IgD-negative memory B cell (primary cell): ENCODE measurements around the gene IQCH. TPM values are rescaled to one million over a fixed set of nuclear protein-coding genes. Genes with fewer than 3 reads are reported as not detected.

Source experiments
- H3K27ac Mint-ChIP-seq, 3 donors: one replicate each; pipeline ENCODE4 v1.8.0; 2020 to 2022; ENCODE audit warnings: mild to moderate bottlenecking in 3 of 3, mixed read lengths in 3 of 3, moderate library complexity in 1 of 3
- H3K27me3 Mint-ChIP-seq: one replicate; pipeline ENCODE4 v1.8.0; 2021; ENCODE audit warnings: mixed read lengths
- H3K36me3 Mint-ChIP-seq: one replicate; pipeline ENCODE4 v1.8.0; 2020; ENCODE audit warnings: mild to moderate bottlenecking, mixed read lengths
- H3K4me1 Mint-ChIP-seq, 3 donors: one replicate each; pipeline ENCODE4 v1.8.0; 2020 to 2022; ENCODE audit warnings: mixed read lengths in 3 of 3, mild to moderate bottlenecking in 1 of 3
- H3K4me3 Mint-ChIP-seq, 4 donors: one replicate each; pipeline ENCODE4 v1.8.0; 2020 to 2022; ENCODE audit warnings: mild to moderate bottlenecking in 4 of 4, mixed read lengths in 4 of 4, moderate library complexity in 3 of 4
- H3K9me3 Mint-ChIP-seq, 3 donors: one replicate each; pipeline ENCODE4 v1.8.0; 2020 to 2021; ENCODE audit warnings: mixed read lengths in 3 of 3, mild to moderate bottlenecking in 1 of 3
- polyA plus RNA-seq: library from polyadenylated mRNA; unstranded; fragments of 300-500 nt; fragmentation: Illumina TruSeq; gene quantifications from one replicate; pipeline ENCODE4 v1.2.3, GENCODE V29; 2021

IQCH gene
- polyA plus RNA-seq, 1 donor from 2014 or later, result 0.13 TPM

DNA sequence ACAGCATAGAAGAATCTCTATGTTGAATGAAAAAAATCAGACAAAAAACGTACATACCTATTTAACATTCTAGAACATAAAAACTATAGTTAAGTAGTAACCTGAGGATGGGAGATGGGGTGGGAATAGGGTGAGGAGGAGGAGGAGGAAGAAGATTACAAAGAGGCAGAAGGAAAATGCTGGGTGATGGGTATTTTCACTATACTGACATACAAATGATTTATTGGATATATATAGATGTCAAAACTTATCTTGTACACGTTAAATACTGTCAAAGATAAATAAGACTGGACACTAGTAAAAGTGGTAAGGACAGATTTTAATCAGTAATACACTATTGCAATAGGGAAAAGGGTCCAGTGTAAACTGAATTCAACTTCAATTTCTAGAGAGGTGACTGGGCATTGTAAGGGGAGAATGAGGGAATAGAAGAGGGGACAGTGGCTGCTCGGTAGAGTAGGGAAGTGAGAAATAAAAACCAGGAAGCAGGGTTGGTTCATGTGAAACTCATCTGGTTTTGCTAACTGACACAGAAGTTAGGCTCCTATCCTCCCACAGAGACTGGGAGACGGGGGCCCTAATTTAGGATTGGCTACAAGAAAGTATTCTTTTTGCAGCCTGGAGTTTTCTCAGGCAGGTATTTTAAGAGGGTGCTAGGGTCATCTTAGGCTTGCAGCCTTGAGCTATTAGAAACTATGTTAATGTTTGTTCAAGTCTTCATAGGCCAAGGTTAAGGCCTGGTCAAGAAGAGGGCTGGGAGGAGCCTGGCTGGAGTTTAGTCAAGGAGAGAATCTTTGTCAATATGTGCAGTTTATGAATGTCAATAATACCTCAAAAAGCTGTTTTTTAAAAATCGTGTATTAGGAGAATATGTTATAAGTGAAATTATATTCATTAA is 251.3 kb downstream of the IQCH start:
- no peaks in the 10 kb centered on the region for H3K27me3 Mint-ChIP-seq
- peaks cover 15 to 25% (median 17%) of the 10 kb centered on the region in 3 donors for H3K4me1 Mint-ChIP-seq
- H3K36me3 Mint-ChIP-seq, result peaks cover 11% of the 10 kb centered on the region
- H3K27ac Mint-ChIP-seq, result no peak overlapping the region
- H3K4me3 Mint-ChIP-seq, result peak overlapping the region in 2 of 4 donors; percentile 30 to 76
- H3K9me3 Mint-ChIP-seq, result no peaks in the 10 kb centered on the region

DNA sequence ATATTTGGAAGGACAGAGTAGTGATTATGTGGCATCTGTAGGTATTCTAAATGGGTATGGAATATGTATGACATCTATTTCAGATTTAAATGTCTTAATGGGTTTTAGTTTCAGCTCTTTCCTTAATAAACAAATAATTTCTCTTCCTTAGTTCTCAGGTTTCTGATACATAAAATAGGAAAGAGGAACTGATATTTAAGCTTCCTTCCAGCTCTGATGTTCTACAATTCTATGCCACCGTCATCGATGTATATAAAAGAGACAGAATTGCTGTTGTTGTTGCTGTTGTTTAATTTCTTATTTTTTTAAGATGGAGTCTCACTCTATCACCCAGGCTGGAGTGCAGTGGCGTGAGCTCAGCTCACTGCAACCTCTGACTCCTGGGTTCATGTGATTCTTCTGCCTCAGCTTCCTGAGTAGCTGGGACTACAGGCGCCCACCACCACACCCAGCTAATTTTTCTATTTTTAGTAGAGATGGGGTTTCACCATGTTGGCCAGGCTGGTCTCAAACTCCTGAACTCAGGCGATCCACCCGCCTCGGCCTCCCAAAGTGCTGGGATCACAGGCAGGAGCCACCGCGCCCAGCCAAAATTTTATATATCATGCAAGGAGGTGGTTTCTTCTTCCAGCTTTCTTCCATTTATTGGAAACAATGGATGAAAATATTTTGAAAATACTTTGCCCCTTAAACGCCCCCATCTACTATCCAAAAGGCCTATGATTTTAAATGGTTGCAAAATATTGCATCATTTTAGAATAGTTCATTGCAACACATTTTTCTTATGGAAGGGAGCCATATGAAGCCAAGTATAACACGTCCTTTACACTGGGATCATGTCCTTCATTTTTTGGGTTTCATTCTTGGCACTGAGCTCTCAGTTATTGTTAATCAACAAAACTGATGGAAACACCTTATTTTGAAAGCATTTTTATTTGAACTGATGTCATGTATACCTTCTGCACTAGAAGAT is 252.5 kb downstream of the IQCH start:
- no peaks in the 10 kb centered on the region for H3K9me3 Mint-ChIP-seq
- no peak overlapping the region for H3K27ac Mint-ChIP-seq
- no peaks in the 10 kb centered on the region for H3K27me3 Mint-ChIP-seq
- H3K4me3 Mint-ChIP-seq, result peak overlapping the region in 2 of 4 donors; percentile 20 to 65
- peaks cover 11% of the 10 kb centered on the region for H3K36me3 Mint-ChIP-seq
- H3K4me1 Mint-ChIP-seq, result peaks cover 15 to 17% (median 15%) of the 10 kb centered on the region in 3 donors

DNA sequence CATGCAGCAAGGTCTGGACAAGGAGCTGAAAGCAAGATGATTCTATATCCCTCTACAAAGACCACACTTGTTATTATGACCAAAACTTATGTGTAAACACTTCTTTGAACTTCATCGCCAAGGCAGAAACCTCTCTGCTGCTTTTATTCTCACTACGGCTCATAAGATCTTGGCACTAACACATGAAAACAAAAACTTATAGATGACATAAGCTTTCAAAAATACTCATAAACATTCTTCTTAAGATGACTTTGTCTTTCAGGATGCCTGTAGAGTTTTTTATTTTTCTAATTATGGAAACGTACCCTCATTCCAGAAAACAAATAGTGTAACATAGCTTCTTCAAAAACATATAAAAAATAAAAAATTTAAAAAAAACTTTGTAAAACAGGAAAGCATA is 253.8 kb downstream of the IQCH start:
- H3K9me3 Mint-ChIP-seq, result no peaks in the 10 kb centered on the region
- peaks cover 11% of the 10 kb centered on the region for H3K36me3 Mint-ChIP-seq
- peaks cover 15 to 17% (median 15%) of the 10 kb centered on the region in 3 donors for H3K4me1 Mint-ChIP-seq
- H3K27ac Mint-ChIP-seq, result no peak overlapping the region
- H3K4me3 Mint-ChIP-seq, result no peak overlapping the region
- H3K27me3 Mint-ChIP-seq, result no peaks in the 10 kb centered on the region

DNA sequence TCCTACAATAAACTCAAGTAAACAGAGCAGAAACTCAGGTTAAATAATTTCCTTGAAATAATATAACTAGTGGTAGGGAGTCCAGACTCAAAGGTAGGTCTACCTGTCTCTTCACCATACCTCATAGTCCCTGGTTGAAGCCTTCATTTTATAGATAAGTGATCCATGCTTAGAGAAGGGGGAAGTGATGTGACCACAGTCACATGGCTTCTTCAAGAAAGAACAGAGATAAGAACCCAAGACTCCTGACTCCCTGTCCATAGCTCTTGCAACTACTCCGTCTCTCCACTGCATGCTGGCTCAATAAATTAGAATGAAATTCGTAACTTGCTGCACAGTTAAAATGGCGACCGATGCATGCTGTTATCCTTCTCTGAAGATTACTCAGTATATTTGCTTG is 255.3 kb downstream of the IQCH start:
- Mint-ChIP-seq H3K4me3 (no peak overlapping the region), H3K27me3 (no peaks in the 10 kb centered on the region), H3K4me1 (peaks cover 13 to 17% (median 15%) of the 10 kb centered on the region in 3 donors), H3K36me3 (peaks cover 11% of the 10 kb centered on the region), H3K9me3 (no peaks in the 10 kb centered on the region), H3K27ac (no peak overlapping the region)

DNA sequence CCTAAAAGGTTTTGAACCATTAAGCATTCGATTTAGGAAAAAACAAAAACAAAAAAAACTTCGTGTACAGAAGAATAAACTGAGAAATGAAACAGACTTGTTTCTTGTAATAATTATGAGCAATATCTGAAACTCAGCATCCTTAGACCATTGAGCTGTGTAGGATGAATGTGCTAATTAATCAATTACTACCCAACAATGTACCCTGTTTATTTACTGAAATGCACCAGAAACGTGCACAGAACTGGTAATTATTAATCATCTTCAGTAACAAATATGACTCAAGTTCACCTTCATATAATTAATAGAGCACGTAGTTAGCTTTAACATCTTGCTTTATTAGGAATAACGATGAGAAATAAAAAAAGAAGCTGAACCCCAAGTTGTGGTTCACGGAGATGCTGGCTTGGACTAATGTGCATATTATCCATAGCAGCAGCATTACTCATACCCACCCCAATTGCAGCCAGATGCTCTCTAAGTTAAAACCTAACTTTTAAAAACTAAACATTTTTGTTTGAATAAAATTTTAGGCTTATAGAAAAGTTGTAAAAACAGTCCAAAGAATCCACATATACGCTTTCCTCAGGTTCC is 256.1 kb downstream of the IQCH start:
- no peaks in the 10 kb centered on the region for H3K9me3 Mint-ChIP-seq
- H3K27ac Mint-ChIP-seq, result no peak overlapping the region
- peaks cover 11 to 13% (median 11%) of the 10 kb centered on the region in 3 donors for H3K4me1 Mint-ChIP-seq
- H3K4me3 Mint-ChIP-seq, result no peak overlapping the region
- peaks cover 11% of the 10 kb centered on the region for H3K36me3 Mint-ChIP-seq
- no peaks in the 10 kb centered on the region for H3K27me3 Mint-ChIP-seq

DNA sequence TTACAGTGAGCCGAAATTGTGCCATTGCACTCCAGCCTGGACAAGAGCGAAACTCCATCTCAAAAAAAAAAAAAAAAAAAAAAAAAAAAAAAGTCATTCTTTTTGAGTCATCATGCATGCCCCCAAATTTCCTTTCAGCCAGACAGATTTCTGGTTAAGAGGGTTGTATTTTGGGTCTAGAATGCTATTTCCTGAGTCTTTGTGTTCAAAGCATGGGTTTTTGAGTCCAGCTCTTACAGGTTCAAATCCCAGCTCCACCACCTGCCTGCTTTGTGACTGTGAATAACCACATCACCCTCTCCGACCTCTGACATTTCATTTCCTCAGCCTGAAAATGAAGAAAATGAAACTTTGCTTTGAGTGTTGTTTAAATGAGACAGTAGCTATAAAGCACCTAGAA is 257.0 kb downstream of the IQCH start:
- Mint-ChIP-seq H3K4me3 (no peak overlapping the region), H3K9me3 (no peaks in the 10 kb centered on the region), H3K27me3 (no peaks in the 10 kb centered on the region), H3K36me3 (peaks cover 11% of the 10 kb centered on the region), H3K27ac (no peak overlapping the region), H3K4me1 (peaks cover 4 to 6% (median 5%) of the 10 kb centered on the region in 3 donors)

DNA sequence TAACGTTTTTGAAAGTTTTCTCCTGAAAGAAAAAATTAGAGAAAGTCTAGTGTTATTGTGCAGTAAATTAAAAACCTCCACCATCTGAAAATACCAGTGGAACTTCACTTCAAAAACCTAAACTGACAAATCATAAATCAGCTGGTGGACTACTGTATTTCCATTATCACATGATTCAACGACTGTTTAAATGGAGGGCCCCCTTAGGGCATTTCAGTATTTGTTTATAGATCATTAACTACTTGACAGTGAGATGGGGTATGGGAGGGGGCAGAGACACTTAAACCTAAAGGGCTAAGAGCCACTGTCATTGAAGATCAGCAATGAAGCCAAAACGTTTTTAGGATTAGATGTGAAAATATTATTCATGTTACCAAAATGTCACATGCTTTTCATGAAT is 257.6 kb downstream of the IQCH start:
- H3K36me3 Mint-ChIP-seq, result peaks cover 11% of the 10 kb centered on the region
- H3K9me3 Mint-ChIP-seq, result no peaks in the 10 kb centered on the region
- H3K4me1 Mint-ChIP-seq, result peaks cover 0 to 2% (median 1%) of the 10 kb centered on the region in 3 donors
- no peak overlapping the region for H3K27ac Mint-ChIP-seq
- no peaks in the 10 kb centered on the region for H3K27me3 Mint-ChIP-seq
- H3K4me3 Mint-ChIP-seq, result no peak overlapping the region

DNA sequence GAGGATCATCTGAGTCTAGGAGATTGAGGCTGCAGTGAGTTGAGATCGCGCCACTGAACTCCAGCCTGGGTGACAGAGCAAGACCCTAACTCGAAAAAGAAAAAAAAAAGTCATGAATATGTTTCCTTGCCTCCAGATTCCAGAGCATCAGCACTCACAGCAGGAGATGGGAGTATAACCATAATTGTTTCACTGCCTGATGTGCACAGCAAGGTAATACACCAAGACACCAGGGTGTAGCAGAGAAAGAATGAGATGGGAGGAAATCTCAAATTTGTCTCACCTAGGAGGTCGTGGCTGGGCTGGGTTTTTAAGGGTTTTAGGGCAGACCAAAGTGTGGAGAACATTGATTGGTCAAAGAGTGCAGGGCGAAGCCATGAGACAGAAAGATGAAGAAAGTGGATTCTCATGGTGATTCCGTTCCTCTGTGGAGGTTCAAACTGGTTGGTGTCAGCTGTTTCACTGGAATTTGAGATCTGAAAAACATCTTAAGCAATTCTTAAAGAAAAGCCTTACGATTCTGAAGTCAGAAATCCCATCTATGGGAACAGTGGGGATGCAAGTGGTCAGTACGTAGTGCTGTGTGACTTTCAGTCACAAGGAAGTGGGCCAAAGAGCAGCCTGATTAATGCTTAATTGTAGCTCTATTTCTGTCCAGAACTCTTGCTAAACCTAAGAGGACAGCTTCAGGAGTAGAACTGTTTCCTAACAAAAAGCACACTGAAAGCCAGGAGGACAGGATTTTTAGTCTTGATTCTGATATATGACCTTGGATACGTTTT is 258.5 kb downstream of the IQCH start:
- Mint-ChIP-seq H3K4me1 (peaks cover 0 to 1% (median 1%) of the 10 kb centered on the region in 3 donors), H3K36me3 (peaks cover 14% of the 10 kb centered on the region), H3K4me3 (no peak overlapping the region), H3K27ac (peak overlapping the region in 1 of 3 donors; percentile 84), H3K9me3 (no peaks in the 10 kb centered on the region), H3K27me3 (no peaks in the 10 kb centered on the region)

DNA sequence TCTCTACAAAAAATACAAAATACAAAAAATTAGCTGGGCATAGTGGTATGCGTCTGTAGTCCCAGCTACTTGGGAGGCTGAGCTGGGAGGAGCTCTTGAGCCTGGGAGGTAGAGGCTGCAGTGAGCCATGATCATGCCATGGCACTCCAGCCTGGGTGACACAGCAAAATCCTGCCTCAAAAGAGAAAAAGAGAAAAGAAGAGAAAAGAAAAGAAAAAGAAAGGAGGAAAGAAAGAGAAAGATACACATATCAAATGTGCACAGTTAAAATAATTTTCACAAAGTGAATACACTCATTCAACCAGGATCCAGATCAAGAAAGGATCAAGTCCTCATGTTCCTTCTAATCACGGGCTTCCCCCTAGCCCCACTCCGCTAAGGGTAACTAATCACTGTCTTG is 260.5 kb downstream of the IQCH start:
- Mint-ChIP-seq H3K4me1 (peaks cover 0 to 1% (median 0%) of the 10 kb centered on the region in 3 donors), H3K27me3 (no peaks in the 10 kb centered on the region), H3K27ac (no peak overlapping the region), H3K36me3 (peaks cover 13% of the 10 kb centered on the region), H3K4me3 (no peak overlapping the region), H3K9me3 (no peaks in the 10 kb centered on the region)

DNA sequence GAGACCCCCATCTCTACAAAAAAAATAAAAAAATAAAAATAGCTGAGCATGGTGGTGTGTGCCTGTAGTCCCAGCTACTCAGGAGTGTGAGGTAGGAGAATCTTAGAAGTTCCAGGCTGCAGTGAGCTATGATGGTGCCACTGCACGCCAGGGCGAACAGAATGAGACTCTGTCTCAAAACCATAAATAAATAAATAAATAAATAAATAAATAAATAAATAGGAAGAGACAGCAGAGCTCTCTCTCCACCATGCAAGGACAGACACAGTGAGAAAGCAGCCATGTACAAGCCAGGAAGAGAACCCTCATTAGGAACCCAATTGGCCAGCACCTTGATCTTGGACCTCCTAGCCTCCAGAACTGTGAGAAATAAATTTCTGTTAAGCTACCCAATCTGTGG is 261.0 kb downstream of the IQCH start:
- no peaks in the 10 kb centered on the region for H3K27me3 Mint-ChIP-seq
- peaks cover 10% of the 10 kb centered on the region for H3K36me3 Mint-ChIP-seq
- H3K9me3 Mint-ChIP-seq, result no peaks in the 10 kb centered on the region
- H3K4me1 Mint-ChIP-seq, result peaks cover 0 to 4% (median 0%) of the 10 kb centered on the region in 3 donors
- no peak overlapping the region for H3K4me3 Mint-ChIP-seq
- no peak overlapping the region for H3K27ac Mint-ChIP-seq

DNA sequence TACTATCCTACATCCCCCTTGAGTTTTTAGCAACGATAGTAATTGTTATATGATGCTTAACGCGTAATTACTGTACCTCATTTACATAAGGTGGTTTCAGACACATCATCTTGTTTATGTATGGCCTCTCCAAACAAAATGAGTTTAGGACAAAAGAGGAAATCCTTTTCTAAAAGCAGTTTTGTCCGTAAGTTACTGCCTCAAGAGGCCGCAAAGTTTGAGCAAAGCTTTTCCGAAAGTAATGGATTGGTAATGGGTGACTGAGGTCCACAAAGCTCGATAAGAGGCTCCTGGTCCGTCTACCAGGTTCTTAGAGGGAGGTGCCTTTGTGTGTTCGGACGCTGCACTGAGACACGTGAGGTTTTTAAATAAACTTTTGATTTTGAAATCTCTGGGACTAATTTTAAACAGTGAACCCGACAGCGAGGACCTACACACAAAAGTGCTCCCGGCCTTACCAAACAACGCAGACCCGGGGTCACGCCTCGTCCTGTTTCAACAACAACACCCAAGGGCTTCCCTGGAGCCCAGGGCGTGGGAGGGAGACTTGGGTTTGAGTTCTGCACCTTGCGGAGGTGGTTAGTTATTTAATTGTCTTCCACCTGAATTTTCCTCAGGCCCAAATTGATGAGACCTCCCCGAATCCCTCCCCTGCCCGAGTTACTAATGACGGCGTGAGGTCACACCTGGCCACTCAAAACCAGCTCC is 265.9 kb downstream of the IQCH start:
- Mint-ChIP-seq H3K27me3 (no peaks in the 10 kb centered on the region), H3K9me3 (no peaks in the 10 kb centered on the region), H3K4me1 (peaks cover 12 to 24% (median 14%) of the 10 kb centered on the region in 3 donors), H3K36me3 (peaks cover 14% of the 10 kb centered on the region), H3K4me3 (peak overlapping the region; percentile 89 to 96 (median 96)), H3K27ac (peak overlapping the region; percentile 95 to 98 (median 97))

DNA sequence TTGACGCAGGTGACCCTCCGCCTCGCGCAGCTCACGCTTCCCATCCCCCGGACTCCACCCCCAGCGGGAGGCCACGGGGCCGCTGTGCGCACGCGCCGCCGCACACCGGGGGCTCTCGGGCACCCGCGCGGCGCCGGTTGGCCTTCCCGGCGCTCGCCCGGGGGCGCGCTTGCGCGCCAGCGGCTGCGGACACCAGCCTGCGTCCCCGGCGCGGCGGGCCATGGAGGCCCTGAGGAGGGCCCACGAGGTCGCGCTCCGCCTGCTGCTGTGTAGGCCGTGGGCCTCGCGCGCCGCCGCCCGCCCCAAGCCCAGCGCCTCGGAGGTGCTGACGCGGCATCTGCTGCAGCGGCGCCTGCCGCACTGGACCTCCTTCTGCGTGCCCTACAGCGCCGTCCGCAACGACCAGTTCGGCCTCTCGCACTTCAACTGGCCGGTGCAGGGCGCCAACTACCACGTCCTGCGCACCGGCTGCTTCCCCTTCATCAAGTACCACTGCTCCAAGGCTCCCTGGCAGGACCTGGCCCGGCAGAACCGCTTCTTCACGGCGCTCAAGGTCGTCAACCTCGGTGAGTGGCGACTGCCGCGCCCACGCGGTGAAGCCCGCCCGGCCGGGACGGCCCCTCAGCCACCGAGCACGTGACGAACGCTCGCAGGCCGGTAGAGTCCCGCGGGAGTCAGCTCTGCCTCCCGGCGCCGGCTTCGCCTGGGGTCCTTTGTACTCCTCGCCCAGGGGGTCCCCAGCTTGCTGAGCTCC is 266.6 kb downstream of the IQCH start, which contains the start of gene C15orf61:
TSS of gene C15orf61 (plus strand) at position 103 of the 754 bp plus-strand sequence. CDS start at position 221, 118 bp downstream.
- H3K27ac Mint-ChIP-seq, result peak within 1 kb of the TSS; percentile 95 to 98 (median 97)
- H3K36me3 Mint-ChIP-seq, result peaks cover 18% of the 10 kb centered on the region
- H3K4me3 Mint-ChIP-seq, result peak within 1 kb of the TSS; percentile 95 to 96 (median 96)
- no peaks in the 10 kb centered on the region for H3K9me3 Mint-ChIP-seq
- no peaks in the 10 kb centered on the region for H3K27me3 Mint-ChIP-seq
- H3K4me1 Mint-ChIP-seq, result peaks cover 12 to 24% (median 14%) of the 10 kb centered on the region in 3 donors
